ENCODE results near the gene OGFRL1.

DNA sequence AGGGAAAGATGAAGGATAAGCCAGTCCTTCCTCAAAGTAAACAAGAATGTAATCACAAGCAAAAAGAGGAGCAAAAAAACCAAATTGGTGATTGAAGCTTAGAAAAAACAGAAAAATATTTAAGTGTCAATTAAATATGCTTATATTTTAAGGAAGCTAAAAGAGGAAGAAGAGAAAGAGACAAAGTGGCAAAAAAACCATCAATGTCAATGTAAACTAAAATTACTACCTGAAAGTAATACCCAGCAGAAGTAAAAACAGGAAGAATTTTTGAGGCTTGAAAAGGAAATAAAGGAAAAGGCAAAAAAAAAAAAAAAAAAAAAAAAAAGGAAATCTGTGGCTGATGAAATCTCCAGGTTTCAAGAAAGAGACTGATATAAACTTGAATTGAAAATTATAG lies 36.2 kb upstream of the OGFRL1 start:
- TF ChIP-seq CTCF (IDR thresholded peaks at IDR 0.05) = no peak
- no peak for TF ChIP-seq POLR2A (IDR thresholded peaks at IDR 0.05)
- no peak for TF ChIP-seq POLR2AphosphoS5 (IDR thresholded peaks at IDR 0.05)

Measured in suprapubic skin (tissue), 4 donors.